Spleen (tissue), 11 donors: Measurements from ENCODE around the gene LGMN. TPM values are rescaled to one million over a fixed set of nuclear protein-coding genes. Genes with fewer than 3 reads are reported as not detected.
A peak's percentile ranks its signal among the peaks of the same experiment; 100 is the strongest.

Experiments used
- DNase-seq: peaks from one replicate; pipeline ENCODE4 v3.0.0-alpha.2; 2020
- H3K27ac ChIP-seq, 8 donors: fragments of 200-600 bp; sonication (generic) in 7 of 8; 1 replicate in 4 of 8; 2 replicates in 4 of 8; pipeline versions ENCODE4 v1.5.0 to v1.8.0; 2016 to 2021; ENCODE audit warnings: inconsistent platforms in 4 of 8, mild to moderate bottlenecking in 4 of 8, moderate library complexity in 1 of 8
- H3K27me3 ChIP-seq, 7 donors: fragments of 200-600 bp; sonication (generic) in 6 of 7; replicated peaks in 1 of 7; 1 replicate in 4 of 7; 2 replicates in 3 of 7; pipeline versions ENCODE4 v1.5.0 to v1.8.0; 2016 to 2021; ENCODE audit warnings: inconsistent platforms in 3 of 7, mild to moderate bottlenecking in 1 of 7
- H3K36me3 ChIP-seq, 6 donors: fragments of 200-600 bp; sonication (generic) in 5 of 6; 1 replicate in 4 of 6; 2 replicates in 2 of 6; pipeline versions ENCODE4 v1.5.0 to v1.8.0; 2016 to 2021; ENCODE audit warnings: inconsistent platforms in 2 of 6
- H3K4me1 ChIP-seq, 6 donors: fragments of 200-600 bp; sonication (generic) in 5 of 6; 1 replicate in 3 of 6; 2 replicates in 3 of 6; pipeline versions ENCODE4 v1.5.0 to v1.8.0; 2016 to 2021; ENCODE audit warnings: inconsistent platforms in 3 of 6
- H3K4me3 ChIP-seq, 8 donors: fragments of 200-600 bp; sonication (generic) in 7 of 8; 1 replicate in 4 of 8; 2 replicates in 4 of 8; pipeline versions ENCODE4 v1.5.0 to v1.8.0; 2016 to 2021; ENCODE audit warnings: inconsistent platforms in 4 of 8, mild to moderate bottlenecking in 4 of 8, moderate library complexity in 2 of 8
- H3K9me3 ChIP-seq, 8 donors: fragments of 200-600 bp; sonication (generic) in 7 of 8; 1 replicate in 4 of 8; 2 replicates in 4 of 8; pipeline versions ENCODE4 v1.5.0 to v1.8.0; 2016 to 2021; ENCODE audit warnings: inconsistent platforms in 4 of 8
- CTCF ChIP-seq, 11 experiments: fragments of 200-600 bp in 7 of 11; fragments of 450-650 bp in 4 of 11; sonication (generic) in 4 of 11; IDR thresholded peaks in 8 of 11; conservative IDR thresholded peaks in 3 of 11; 1 replicate in 7 of 11; 2 replicates in 4 of 11; pipeline versions ENCODE4 v1.4.0 to v1.8.0; 2016 to 2021; ENCODE audit warnings: antibody characterized with exemption in 11 of 11, inconsistent platforms in 4 of 11, mild to moderate bottlenecking in 1 of 11
- POLR2A ChIP-seq, 3 donors: fragments of 450-650 bp; IDR thresholded peaks; one replicate each; pipeline ENCODE4 v1.5.1; 2017; ENCODE audit warnings: antibody characterized with exemption in 3 of 3, mild to moderate bottlenecking in 1 of 3
- POLR2AphosphoS5 ChIP-seq, 3 donors: sonication (generic); formaldehyde crosslinking; IDR thresholded peaks; one replicate each; pipeline ENCODE4 v1.5.1; 2017; ENCODE audit warnings: antibody characterized with exemption in 3 of 3
- WGBS, 5 donors: extraction: QIAGEN DNeasy Blood & Tissue Kit in 3 of 5; methylation state at CpG; one replicate each; pipeline versions ENCODE4 v1.1.5 to v1.1.7; 2013 to 2018; 5-methylcytosine and 5-hydroxymethylcytosine counted together
- intact Hi-C: fragments of 100-400 bp; cut with DNase I; formaldehyde crosslinking; loops from one replicate; pipeline ENCODE4 v1.15.0; 2023; ENCODE audit warnings: low total_unique reads
- polyA plus RNA-seq, 3 donors: library from polyadenylated mRNA; stranded (reverse); fragments of 200-250 nt; gene quantifications; one replicate each; pipeline ENCODE4 v1.2.1, GENCODE V29; 2013
- total RNA-seq, 7 donors: library from RNA; depleted of rRNA in 3 of 7; stranded (reverse); fragments of >200 nt in 3 of 7; fragmentation: NEBNext Ultra II Directional in 4 of 7; extraction: Animal tissue kit (Norgen Biotek cat#: 25700) in 4 of 7; gene quantifications; one replicate each; pipeline versions ENCODE4 v1.1.0 to v1.2.1, GENCODE V29; 2016 to 2021
- donor health status: healthy with polysubstance abuse.
- donor health status: DM: no; HTN: no; CAD: no; lungs with moderate emphysema.
- donor health status: DM: no; HTN: no; CAD: no.
- donor health status: Bipolar disorder and iron deficiency.
- donor health status: healthy.
- donor health status: DM: no; HTN: no; CAD: no.
- donor health status: DM: yes; HTN: yes; CAD: no.

LGMN gene
- total and polyA plus RNA-seq, 10 donors, result 56.6 to 270 (median 196) TPM

GRCh38 chr14:92759300-92759678, 10.9 kb upstream of the LGMN start:
- no peak overlapping the region for H3K27ac ChIP-seq
- H3K36me3 ChIP-seq, result no peaks in the 10 kb centered on the region
- DNase-seq, result no peak
- no peak for TF ChIP-seq POLR2A (IDR thresholded peaks at IDR 0.05)
- no peak for TF ChIP-seq POLR2AphosphoS5 (IDR thresholded peaks at IDR 0.05)
- TF ChIP-seq CTCF (IDR thresholded peaks at IDR 0.05 in 8 of 11, conservative IDR thresholded peaks at IDR 0.05 in 3 of 11), result no peak
- H3K4me3 ChIP-seq, result no peak overlapping the region
- H3K27me3 ChIP-seq, result no peaks in the 10 kb centered on the region
- intact Hi-C loops, result no loop called here
- H3K4me1 ChIP-seq, result peaks cover 0 to 5% (median 0%) of the 10 kb centered on the region in 6 donors
- H3K9me3 ChIP-seq, result peaks cover 0 to 4% (median 0%) of the 10 kb centered on the region in 8 donors
- WGBS, 5 donors, result 65 to 78% (median 73%) methylated on average over 4 of the region's 4 CpGs

- intact Hi-C loops, result no loop called here
- H3K4me1 ChIP-seq, result peaks cover 0 to 28% (median 19%) of the 10 kb centered on the region in 6 donors
- DNase-seq, result no peak
- no peaks in the 10 kb centered on the region for H3K27me3 ChIP-seq
- no peaks in the 10 kb centered on the region for H3K36me3 ChIP-seq
- H3K27ac ChIP-seq, result no peak overlapping the region
- 82 to 93% (median 84%) methylated on average over 4 of the region's 4 CpGs for WGBS, 5 donors
- H3K9me3 ChIP-seq, result peaks cover 0 to 4% (median 0%) of the 10 kb centered on the region in 8 donors
- TF ChIP-seq CTCF (IDR thresholded peaks at IDR 0.05 in 8 of 11, conservative IDR thresholded peaks at IDR 0.05 in 3 of 11), result no peak
- TF ChIP-seq POLR2A (IDR thresholded peaks at IDR 0.05), result no peak
- TF ChIP-seq POLR2AphosphoS5 (IDR thresholded peaks at IDR 0.05), result no peak
- H3K4me3 ChIP-seq, result no peak overlapping the region
These were observed 8.0 kb upstream of the LGMN start for GRCh38 chr14:92756446-92756845.

- H3K27ac ChIP-seq, result peak overlapping the region in 4 of 8 donors; percentile 14 to 63 (median 24)
- intact Hi-C loops, result no loop called here
- H3K4me1 ChIP-seq, result peaks cover 0 to 37% (median 28%) of the 10 kb centered on the region in 6 donors
- H3K4me3 ChIP-seq, result no peak overlapping the region
- peaks cover 0 to 4% (median 0%) of the 10 kb centered on the region in 8 donors for H3K9me3 ChIP-seq
- WGBS, 5 donors, result 60 to 86% (median 74%) methylated on average over 3 of the region's 3 CpGs
- DNase-seq, result no peak
- no peak for TF ChIP-seq POLR2AphosphoS5 (IDR thresholded peaks at IDR 0.05)
- no peak for TF ChIP-seq CTCF (IDR thresholded peaks at IDR 0.05 in 8 of 11, conservative IDR thresholded peaks at IDR 0.05 in 3 of 11)
- TF ChIP-seq POLR2A (IDR thresholded peaks at IDR 0.05), result no peak
- H3K27me3 ChIP-seq, result no peaks in the 10 kb centered on the region
- no peaks in the 10 kb centered on the region for H3K36me3 ChIP-seq
These were observed 7.1 kb upstream of the LGMN start for GRCh38 chr14:92755495-92755894.

- intact Hi-C loops, result loop anchor here (5.0 kb wide), 1 partner anchor 217 kb away; no protein-coding TSS in a partner anchor
- Histone ChIP-seq H3K27me3 (peaks cover 0 to 4% (median 0%) of the 10 kb centered on the region in 7 donors), H3K27ac (peak overlapping the region in 4 of 8 donors; percentile 15 to 63 (median 24)), H3K9me3 (peaks cover 0 to 4% (median 0%) of the 10 kb centered on the region in 8 donors), H3K36me3 (no peaks in the 10 kb centered on the region), H3K4me3 (no peak overlapping the region), H3K4me1 (peaks cover 0 to 41% (median 32%) of the 10 kb centered on the region in 6 donors)
- TF ChIP-seq POLR2A (IDR thresholded peaks at IDR 0.05), result no peak
- TF ChIP-seq CTCF (IDR thresholded peaks at IDR 0.05 in 8 of 11, conservative IDR thresholded peaks at IDR 0.05 in 3 of 11), result no peak
- TF ChIP-seq POLR2AphosphoS5 (IDR thresholded peaks at IDR 0.05), result no peak
- WGBS, 5 donors, result 70 to 93% (median 83%) methylated on average over 1 of the region's 1 CpG
- no peak for DNase-seq
These were observed 6.5 kb upstream of the LGMN start for GRCh38 chr14:92754966-92755365.
